Measurements from ENCODE around the gene PLA2G2C.

GRCh38 chr1:20158358-20159070 lies 27.8 kb downstream of the PLA2G2C start:
- TF ChIP-seq CTCF (conservative IDR thresholded peaks at IDR 0.05) (no peak), ZFX (IDR thresholded peaks at IDR 0.05) (no peak)
